Measurements from ENCODE around the gene MRPL48. TPM values are rescaled to one million over a fixed set of nuclear protein-coding genes. Genes with fewer than 3 reads are reported as not detected.

The MRPL48 gene
- total RNA-seq, 1 donor from 2014 or later = 37.0 TPM

DNA sequence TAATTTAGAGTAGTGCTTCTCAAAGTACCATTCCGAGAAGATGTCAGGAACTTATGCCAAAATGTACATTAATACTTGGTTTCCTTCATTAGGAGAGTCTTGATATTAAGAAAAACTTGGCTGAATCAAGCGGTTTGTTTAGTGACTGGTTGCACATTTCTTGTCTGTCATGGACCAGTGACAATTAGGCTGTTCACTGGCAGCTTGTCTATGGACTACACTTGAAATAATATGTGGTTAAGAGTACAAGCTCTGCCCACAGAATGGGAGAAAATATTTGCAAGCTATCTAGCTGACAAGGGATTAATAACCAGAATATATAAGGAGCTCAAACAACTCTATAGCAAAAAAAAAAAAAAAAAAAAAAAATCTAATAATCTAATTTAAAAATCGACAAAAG is 64.4 kb downstream of the MRPL48 start:
- H3K27me3 ChIP-seq (ENCODE audit: control insufficient read depth, insufficient read depth, low read length) = no peaks in the 10 kb centered on the region
- H3K4me3 ChIP-seq (ENCODE audit: low read depth, low read length) = no peak overlapping the region
- no peak for DNase-seq (ENCODE audit: low read depth)
- no peak for TF ChIP-seq CTCF (IDR thresholded peaks at IDR 0.05; ENCODE audit: insufficient read depth, low read length, poor library complexity, severe bottlenecking)
- peaks cover 1% of the 10 kb centered on the region for H3K36me3 ChIP-seq (ENCODE audit: control insufficient read depth, insufficient read depth, low read length)

DNA sequence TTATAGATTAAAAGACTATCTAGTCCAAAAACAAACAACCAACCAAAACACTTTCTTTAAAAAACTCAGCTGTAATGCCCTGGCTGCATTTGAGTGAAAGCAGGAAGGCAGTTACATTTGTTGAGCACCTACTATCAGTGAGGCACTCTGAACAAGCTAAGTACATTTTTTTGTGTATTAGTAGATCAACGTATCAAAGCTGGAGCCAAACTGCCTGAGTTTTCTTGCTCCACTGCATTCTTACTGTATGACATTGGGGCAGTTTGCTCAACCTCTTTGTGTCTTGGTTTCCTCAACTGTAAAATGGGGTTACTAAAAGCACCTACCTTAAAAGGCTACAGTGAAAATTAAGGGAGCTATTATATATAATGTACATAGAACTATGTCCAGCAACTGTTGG is 67.0 kb downstream of the MRPL48 start:
- Histone ChIP-seq H3K27me3 (ENCODE audit: control insufficient read depth, insufficient read depth, low read length) (no peaks in the 10 kb centered on the region), H3K4me3 (ENCODE audit: low read depth, low read length) (no peak overlapping the region), H3K36me3 (ENCODE audit: control insufficient read depth, insufficient read depth, low read length) (peaks cover 1% of the 10 kb centered on the region)
- DNase-seq (ENCODE audit: low read depth) = no peak
- TF ChIP-seq CTCF (IDR thresholded peaks at IDR 0.05; ENCODE audit: insufficient read depth, low read length, poor library complexity, severe bottlenecking) = no peak

- TF ChIP-seq CTCF (IDR thresholded peaks at IDR 0.05; ENCODE audit: insufficient read depth, low read length, poor library complexity, severe bottlenecking) = no peak
- Histone ChIP-seq H3K27me3 (ENCODE audit: control insufficient read depth, insufficient read depth, low read length) (no peaks in the 10 kb centered on the region), H3K4me3 (ENCODE audit: low read depth, low read length) (no peak overlapping the region), H3K36me3 (ENCODE audit: control insufficient read depth, insufficient read depth, low read length) (peaks cover 1% of the 10 kb centered on the region)
- no peak for DNase-seq (ENCODE audit: low read depth)
These were observed 68.4 kb downstream of the MRPL48 start for GRCh38 chr11:73856031-73856567.

GRCh38 chr11:73859671-73860070 is 72.0 kb downstream of the MRPL48 start:
- Histone ChIP-seq H3K27me3 (ENCODE audit: control insufficient read depth, insufficient read depth, low read length) (no peaks in the 10 kb centered on the region), H3K4me3 (ENCODE audit: low read depth, low read length) (no peak overlapping the region), H3K36me3 (ENCODE audit: control insufficient read depth, insufficient read depth, low read length) (no peaks in the 10 kb centered on the region)
- no peak for TF ChIP-seq CTCF (IDR thresholded peaks at IDR 0.05; ENCODE audit: insufficient read depth, low read length, poor library complexity, severe bottlenecking)
- no peak for DNase-seq (ENCODE audit: low read depth)

GRCh38 chr11:73860202-73860601 is 72.5 kb downstream of the MRPL48 start:
- no peaks in the 10 kb centered on the region for H3K36me3 ChIP-seq (ENCODE audit: control insufficient read depth, insufficient read depth, low read length)
- no peak overlapping the region for H3K4me3 ChIP-seq (ENCODE audit: low read depth, low read length)

More at GRCh38 chr11:73860202-73860601, 72.5 kb downstream of the MRPL48 start:
- DNase-seq (ENCODE audit: low read depth) = no peak
- no peaks in the 10 kb centered on the region for H3K27me3 ChIP-seq (ENCODE audit: control insufficient read depth, insufficient read depth, low read length)
- no peak for TF ChIP-seq CTCF (IDR thresholded peaks at IDR 0.05; ENCODE audit: insufficient read depth, low read length, poor library complexity, severe bottlenecking)
